ENCODE data around the gene EPS8.

Gene EPS8

DNA sequence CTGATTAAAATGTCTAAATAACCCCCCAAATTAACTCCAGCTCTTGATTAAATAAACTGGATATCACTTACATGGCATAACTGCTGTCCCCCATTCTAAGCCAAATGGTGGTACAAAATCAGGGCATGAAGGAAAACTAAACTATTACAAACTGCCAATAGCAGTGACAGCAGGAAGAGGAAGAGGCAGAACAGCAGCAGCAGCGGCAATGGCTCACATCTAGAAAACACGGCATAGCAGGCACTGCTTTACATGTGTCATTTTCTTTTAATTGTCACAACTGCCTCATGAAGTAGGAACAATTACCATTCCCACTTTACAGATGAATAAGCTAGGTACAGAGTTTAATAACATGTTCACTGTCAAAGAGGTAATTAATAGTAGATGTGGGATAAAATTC is 92.0 kb downstream of the EPS8 start:
- H3K4me3 ChIP-seq (ENCODE audit: low read depth, low read length): no peak overlapping the region
- H3K79me2 ChIP-seq (ENCODE audit: control insufficient read depth, insufficient read depth, low read length, unreplicated experiment): peaks cover 78% of the 10 kb centered on the region
- peaks cover 59% of the 10 kb centered on the region for H3K4me1 ChIP-seq (ENCODE audit: control insufficient read depth, insufficient read depth, low read length, unreplicated experiment)
- no peaks in the 10 kb centered on the region for H3K27me3 ChIP-seq (ENCODE audit: insufficient read depth, low read length)
- H3K27ac ChIP-seq (ENCODE audit: low read depth, low read length): peak overlapping the region; percentile 95; the same call in 1 of the 2 replicates
- H2AFZ ChIP-seq (ENCODE audit: low read length, unreplicated experiment): no peak overlapping the region
- H3K36me3 ChIP-seq (ENCODE audit: insufficient read depth, low read length): peaks cover 16% of the 10 kb centered on the region

DNA sequence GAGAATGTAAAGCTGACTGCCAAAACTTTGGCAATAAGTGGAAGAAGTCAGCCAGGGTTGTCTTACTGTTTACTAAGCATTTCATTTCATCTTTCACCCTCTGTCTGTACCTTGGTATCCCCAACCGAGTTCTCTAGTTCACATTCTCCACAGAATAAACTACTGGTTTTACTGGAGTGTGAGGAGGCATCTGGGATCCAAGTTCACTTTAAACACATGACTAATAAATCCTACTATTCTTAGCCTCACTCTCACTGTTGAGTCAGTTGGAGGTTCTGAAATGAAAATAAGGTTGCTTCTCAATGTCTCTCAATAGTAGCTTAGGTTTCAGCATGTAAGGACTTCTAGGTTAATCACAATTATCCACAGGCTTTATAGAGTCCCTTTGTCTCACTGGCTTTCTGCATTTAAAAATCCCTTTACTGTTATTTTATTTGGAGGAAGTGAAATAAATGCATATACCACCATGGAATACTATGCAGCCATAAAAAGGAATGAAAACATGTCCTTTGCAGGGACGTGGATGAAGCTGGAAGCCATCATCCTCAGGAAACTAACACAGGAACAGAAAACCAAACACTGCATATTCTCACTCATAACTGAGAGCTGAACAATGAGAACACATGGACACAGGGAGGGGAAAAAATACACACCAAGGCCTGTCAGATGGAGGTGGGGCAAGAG is 95.8 kb downstream of the EPS8 start:
- H3K79me2 ChIP-seq (ENCODE audit: control insufficient read depth, insufficient read depth, low read length, unreplicated experiment): peaks cover 94% of the 10 kb centered on the region
- H3K4me3 ChIP-seq (ENCODE audit: low read depth, low read length): no peak overlapping the region
- peak overlapping the region; percentile 63 for H3K27ac ChIP-seq (ENCODE audit: low read depth, low read length)
- H3K36me3 ChIP-seq (ENCODE audit: insufficient read depth, low read length): peaks cover 16% of the 10 kb centered on the region
- no peaks in the 10 kb centered on the region for H3K27me3 ChIP-seq (ENCODE audit: insufficient read depth, low read length)
- no peak overlapping the region for H2AFZ ChIP-seq (ENCODE audit: low read length, unreplicated experiment)
- H3K4me1 ChIP-seq (ENCODE audit: control insufficient read depth, insufficient read depth, low read length, unreplicated experiment): peaks cover 57% of the 10 kb centered on the region

DNA sequence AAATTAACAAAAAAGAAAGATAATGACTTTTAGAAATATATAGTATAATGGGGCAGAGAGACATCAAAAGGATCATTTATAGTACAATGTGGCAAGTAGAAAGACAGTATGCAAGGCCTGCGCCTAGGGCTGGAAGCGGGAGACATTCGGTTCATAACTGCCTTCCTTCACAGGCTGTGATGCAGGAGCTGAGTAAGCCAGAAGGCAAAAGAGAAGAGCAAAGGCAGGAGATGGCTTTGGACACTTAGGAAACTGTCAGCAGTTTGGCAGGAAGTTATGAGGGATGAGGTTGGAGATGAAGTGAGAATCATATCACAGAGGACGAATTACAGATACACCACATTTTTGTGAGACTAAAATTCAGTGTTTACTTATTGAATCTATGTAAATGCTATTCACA is 97.8 kb downstream of the EPS8 start:
- peaks cover 96% of the 10 kb centered on the region for H3K79me2 ChIP-seq (ENCODE audit: control insufficient read depth, insufficient read depth, low read length, unreplicated experiment)
- no peak overlapping the region for H2AFZ ChIP-seq (ENCODE audit: low read length, unreplicated experiment)
- no peak overlapping the region for H3K4me3 ChIP-seq (ENCODE audit: low read depth, low read length)
- peaks cover 65% of the 10 kb centered on the region for H3K4me1 ChIP-seq (ENCODE audit: control insufficient read depth, insufficient read depth, low read length, unreplicated experiment)
- H3K27me3 ChIP-seq (ENCODE audit: insufficient read depth, low read length): no peaks in the 10 kb centered on the region
- peaks cover 11% of the 10 kb centered on the region for H3K36me3 ChIP-seq (ENCODE audit: insufficient read depth, low read length)
- peak overlapping the region; percentile 63 for H3K27ac ChIP-seq (ENCODE audit: low read depth, low read length)

GRCh38 chr12:15690320-15690719 is 98.9 kb downstream of the EPS8 start:
- Histone ChIP-seq H3K36me3 (ENCODE audit: insufficient read depth, low read length) (peaks cover 11% of the 10 kb centered on the region), H3K4me1 (ENCODE audit: control insufficient read depth, insufficient read depth, low read length, unreplicated experiment) (peaks cover 76% of the 10 kb centered on the region), H2AFZ (ENCODE audit: low read length, unreplicated experiment) (no peak overlapping the region), H3K27ac (ENCODE audit: low read depth, low read length) (peak overlapping the region; percentile 63), H3K79me2 (ENCODE audit: control insufficient read depth, insufficient read depth, low read length, unreplicated experiment) (peaks cover 96% of the 10 kb centered on the region), H3K4me3 (ENCODE audit: low read depth, low read length) (no peak overlapping the region), H3K27me3 (ENCODE audit: insufficient read depth, low read length) (no peaks in the 10 kb centered on the region)

DNA sequence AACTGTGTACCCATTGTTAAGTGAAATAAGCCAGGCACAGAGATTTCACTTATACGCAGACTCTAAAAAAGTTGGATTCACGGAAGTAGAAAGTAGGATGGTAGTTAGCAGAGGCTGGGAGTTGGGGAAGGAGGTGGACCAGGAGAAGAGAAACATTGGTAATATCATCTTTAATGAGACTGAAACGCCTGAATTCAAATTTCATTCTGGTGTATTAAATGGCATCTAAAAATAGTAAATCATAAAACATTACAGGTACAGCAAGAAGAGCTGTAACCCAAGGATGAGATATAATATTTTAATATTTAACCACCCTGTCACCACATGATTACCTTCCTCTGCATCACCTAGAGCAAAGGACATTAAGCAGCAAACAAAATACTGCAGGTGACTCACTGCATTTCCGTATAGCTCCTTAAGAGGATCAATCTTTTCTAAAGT is 99.4 kb downstream of the EPS8 start:
- H3K27me3 ChIP-seq (ENCODE audit: insufficient read depth, low read length): no peaks in the 10 kb centered on the region
- H3K79me2 ChIP-seq (ENCODE audit: control insufficient read depth, insufficient read depth, low read length, unreplicated experiment): peaks cover 96% of the 10 kb centered on the region
- H3K4me3 ChIP-seq (ENCODE audit: low read depth, low read length): no peak overlapping the region
- no peak overlapping the region for H2AFZ ChIP-seq (ENCODE audit: low read length, unreplicated experiment)
- H3K27ac ChIP-seq (ENCODE audit: low read depth, low read length): peak overlapping the region; percentile 63
- H3K36me3 ChIP-seq (ENCODE audit: insufficient read depth, low read length): peaks cover 6% of the 10 kb centered on the region
- peaks cover 82% of the 10 kb centered on the region for H3K4me1 ChIP-seq (ENCODE audit: control insufficient read depth, insufficient read depth, low read length, unreplicated experiment)

DNA sequence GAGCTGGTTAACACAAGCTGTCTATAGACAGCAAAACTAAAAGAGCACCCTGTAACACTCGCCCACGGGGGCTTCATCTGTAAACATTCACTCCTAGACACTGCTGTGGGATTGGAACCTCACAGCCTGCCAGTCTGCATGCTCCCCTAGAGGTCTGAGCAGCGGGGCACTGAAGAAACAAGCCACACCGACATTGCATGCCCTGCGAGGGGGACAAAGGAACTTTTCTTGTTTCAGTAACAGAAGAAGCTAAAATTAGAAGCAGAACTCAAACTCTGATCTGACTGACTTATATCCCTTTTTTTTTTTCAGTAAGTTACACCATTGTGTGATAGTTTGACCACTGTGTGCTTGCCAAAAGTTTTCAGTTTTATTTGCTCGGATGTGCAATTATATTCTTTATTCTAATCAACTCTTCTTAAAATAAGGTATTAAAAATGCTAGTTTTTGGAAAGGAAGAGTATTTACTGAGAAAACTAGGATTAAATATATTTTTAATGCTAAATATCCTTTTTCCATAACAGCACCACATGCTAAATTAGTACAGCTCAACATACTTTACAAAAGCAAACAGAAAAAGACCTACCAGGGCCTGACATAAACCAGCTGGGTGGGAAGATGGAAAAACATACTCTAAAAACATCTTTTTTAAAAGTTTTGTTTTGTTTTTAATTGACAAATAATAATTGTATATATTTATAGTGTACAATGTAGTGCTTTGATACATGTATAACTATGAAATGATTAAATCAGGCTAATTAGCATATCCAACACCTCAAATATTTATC is 100.2 kb downstream of the EPS8 start:
- Histone ChIP-seq H3K4me1 (ENCODE audit: control insufficient read depth, insufficient read depth, low read length, unreplicated experiment) (peaks cover 89% of the 10 kb centered on the region), H3K4me3 (ENCODE audit: low read depth, low read length) (peak overlapping the region; percentile 27; the same call in 1 of the 2 replicates), H3K27ac (ENCODE audit: low read depth, low read length) (peak overlapping the region; percentile 63), H3K36me3 (ENCODE audit: insufficient read depth, low read length) (peaks cover 6% of the 10 kb centered on the region), H2AFZ (ENCODE audit: low read length, unreplicated experiment) (no peak overlapping the region), H3K27me3 (ENCODE audit: insufficient read depth, low read length) (no peaks in the 10 kb centered on the region), H3K79me2 (ENCODE audit: control insufficient read depth, insufficient read depth, low read length, unreplicated experiment) (peaks cover 96% of the 10 kb centered on the region)

- peak overlapping the region; percentile 27; the same call in 1 of the 2 replicates for H3K4me3 ChIP-seq (ENCODE audit: low read depth, low read length)
- peaks cover 95% of the 10 kb centered on the region for H3K4me1 ChIP-seq (ENCODE audit: control insufficient read depth, insufficient read depth, low read length, unreplicated experiment)
Measured at GRCh38 chr12:15688202-15688736, 100.9 kb downstream of the EPS8 start.

GRCh38 chr12:15687583-15687982 is 101.6 kb downstream of the EPS8 start:
- no peak overlapping the region for H3K4me3 ChIP-seq (ENCODE audit: low read depth, low read length)
- no peak overlapping the region for H2AFZ ChIP-seq (ENCODE audit: low read length, unreplicated experiment)
- no peaks in the 10 kb centered on the region for H3K27me3 ChIP-seq (ENCODE audit: insufficient read depth, low read length)
- H3K4me1 ChIP-seq (ENCODE audit: control insufficient read depth, insufficient read depth, low read length, unreplicated experiment): peaks cover 95% of the 10 kb centered on the region
- H3K79me2 ChIP-seq (ENCODE audit: control insufficient read depth, insufficient read depth, low read length, unreplicated experiment): peaks cover 90% of the 10 kb centered on the region
- H3K36me3 ChIP-seq (ENCODE audit: insufficient read depth, low read length): no peaks in the 10 kb centered on the region
- peak overlapping the region; percentile 63 for H3K27ac ChIP-seq (ENCODE audit: low read depth, low read length)

More at GRCh38 chr12:15688202-15688736, 100.9 kb downstream of the EPS8 start:
- Histone ChIP-seq H3K36me3 (ENCODE audit: insufficient read depth, low read length) (peaks cover 6% of the 10 kb centered on the region), H2AFZ (ENCODE audit: low read length, unreplicated experiment) (no peak overlapping the region), H3K27ac (ENCODE audit: low read depth, low read length) (peak overlapping the region; percentile 63), H3K27me3 (ENCODE audit: insufficient read depth, low read length) (no peaks in the 10 kb centered on the region), H3K79me2 (ENCODE audit: control insufficient read depth, insufficient read depth, low read length, unreplicated experiment) (peaks cover 96% of the 10 kb centered on the region)

DNA sequence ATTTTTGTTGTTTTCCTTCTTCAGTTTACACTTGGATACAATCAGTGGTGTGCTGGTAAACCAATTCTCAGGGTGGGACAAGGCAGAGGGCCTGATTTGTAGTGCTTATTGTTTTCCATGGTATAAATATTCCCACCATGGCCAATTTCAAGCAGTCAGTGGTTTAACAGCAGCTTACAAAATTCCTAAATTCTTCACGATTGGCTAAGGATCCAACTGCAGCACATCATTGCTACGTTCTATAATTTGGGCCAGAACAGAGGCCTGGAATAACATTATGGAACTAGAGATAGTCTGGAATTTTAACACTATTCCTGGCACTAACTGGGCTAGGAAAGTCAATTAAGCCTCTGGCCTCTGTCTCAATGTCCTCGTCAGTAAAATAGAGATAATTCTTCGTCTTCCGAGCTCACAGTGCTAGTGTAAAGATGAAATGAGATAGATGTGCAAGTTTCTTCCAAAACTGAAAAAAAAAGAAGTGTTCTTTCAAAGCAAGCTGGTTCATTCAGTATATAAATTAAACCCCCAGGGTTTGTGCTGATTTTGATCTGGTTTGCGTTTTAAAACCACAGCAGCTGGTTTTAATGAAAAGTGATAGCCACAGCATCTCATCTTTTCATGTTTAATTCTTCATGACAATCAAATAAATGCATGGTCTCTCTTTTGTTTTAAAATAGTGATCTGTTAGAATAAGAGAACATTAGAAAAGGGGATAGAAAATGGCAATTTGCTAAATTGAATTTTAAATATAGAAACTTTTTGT is 104.1 kb downstream of the EPS8 start:
- Histone ChIP-seq H3K27me3 (ENCODE audit: insufficient read depth, low read length) (no peaks in the 10 kb centered on the region), H3K79me2 (ENCODE audit: control insufficient read depth, insufficient read depth, low read length, unreplicated experiment) (peaks cover 83% of the 10 kb centered on the region), H3K4me3 (ENCODE audit: low read depth, low read length) (no peak overlapping the region), H2AFZ (ENCODE audit: low read length, unreplicated experiment) (no peak overlapping the region), H3K36me3 (ENCODE audit: insufficient read depth, low read length) (peaks cover 5% of the 10 kb centered on the region; the same call in 1 of the 2 replicates), H3K27ac (ENCODE audit: low read depth, low read length) (no peak overlapping the region; the same call in 1 of the 2 replicates), H3K4me1 (ENCODE audit: control insufficient read depth, insufficient read depth, low read length, unreplicated experiment) (peaks cover 85% of the 10 kb centered on the region)

DNA sequence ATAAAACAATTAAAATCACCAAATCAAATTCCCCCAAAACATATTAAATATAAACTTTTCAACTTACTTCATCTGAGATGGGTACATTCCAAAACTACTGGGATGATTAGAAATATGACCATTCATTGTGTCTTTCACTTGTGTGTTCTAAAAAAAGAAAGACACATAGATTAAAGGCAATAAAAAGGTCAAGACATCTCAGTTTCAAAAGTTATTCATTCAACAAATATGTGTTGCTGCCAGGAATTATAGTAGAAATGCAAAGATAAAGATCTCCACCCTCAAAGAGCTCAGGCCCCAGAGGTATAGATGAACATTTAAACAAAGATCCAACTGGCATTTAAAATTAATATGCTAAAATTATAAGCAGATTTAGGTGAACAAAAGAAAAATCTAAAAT is 106.4 kb downstream of the EPS8 start:
- H3K79me2 ChIP-seq (ENCODE audit: control insufficient read depth, insufficient read depth, low read length, unreplicated experiment): peaks cover 81% of the 10 kb centered on the region

More for the DNA sequence above, 106.4 kb downstream of the EPS8 start:
- H3K36me3 ChIP-seq (ENCODE audit: insufficient read depth, low read length): peaks cover 12% of the 10 kb centered on the region; the same call in 1 of the 2 replicates
- no peak overlapping the region; the same call in 1 of the 2 replicates for H3K4me3 ChIP-seq (ENCODE audit: low read depth, low read length)
- peaks cover 79% of the 10 kb centered on the region for H3K4me1 ChIP-seq (ENCODE audit: control insufficient read depth, insufficient read depth, low read length, unreplicated experiment)
- no peaks in the 10 kb centered on the region for H3K27me3 ChIP-seq (ENCODE audit: insufficient read depth, low read length)
- H2AFZ ChIP-seq (ENCODE audit: low read length, unreplicated experiment): no peak overlapping the region
- H3K27ac ChIP-seq (ENCODE audit: low read depth, low read length): peak overlapping the region; percentile 54
